HepG2 (cell line): ENCODE measurements around the gene ZNF544. TPM values are rescaled to one million over a fixed set of nuclear protein-coding genes. Genes with fewer than 3 reads are reported as not detected.

Source experiments
- CC2D1A ChIP-seq: sonication (generic); formaldehyde crosslinking; IDR thresholded peaks from 2 replicates; pipeline ENCODE4 v1.8.1; 2023; ENCODE audit warnings: mild to moderate bottlenecking, missing genetic modification reagents
- CSRNP1 ChIP-seq: sonication (generic); formaldehyde crosslinking; IDR thresholded peaks from 2 replicates; pipeline ENCODE4 v1.8.1; 2023; ENCODE audit warnings: mild to moderate bottlenecking, missing genetic modification reagents
- DMAP1 ChIP-seq: IDR thresholded peaks from 2 replicates; pipeline ENCODE4 v1.6.1; 2016
- ETV5 ChIP-seq: IDR thresholded peaks from 2 replicates; pipeline ENCODE4 v1.6.1; 2018; ENCODE audit warnings: missing biosample characterization, missing genetic modification reagents, inconsistent platforms, borderline replicate concordance
- FOXM1 ChIP-seq: sonication (generic); formaldehyde crosslinking; IDR thresholded peaks from 2 replicates; pipeline ENCODE4 v1.5.0; 2020; ENCODE audit warnings: missing genetic modification reagents
- FOXP1 ChIP-seq, 2 experiments: fragments of 450-650 bp in 1 of 2; IDR thresholded peaks; 2 replicates each; pipeline ENCODE4 v1.6.1; 2017 to 2018; ENCODE audit warnings: antibody characterized with exemption in 1 of 2
- GLI4 ChIP-seq: sonication (generic); formaldehyde crosslinking; IDR thresholded peaks from 2 replicates; pipeline ENCODE4 v1.5.1; 2020; ENCODE audit warnings: missing genetic modification reagents, mild to moderate bottlenecking, moderate library complexity, borderline replicate concordance
- HNRNPL ChIP-seq: fragments of 200-400 bp; formaldehyde crosslinking; IDR thresholded peaks from 2 replicates; pipeline ENCODE4 v1.6.1; 2017; ENCODE audit warnings: mild to moderate bottlenecking, low read depth, low read length
- HOXA7 ChIP-seq: sonication (generic); formaldehyde crosslinking; IDR thresholded peaks from 2 replicates; pipeline ENCODE4 v1.8.1; 2022; ENCODE audit warnings: mild to moderate bottlenecking, missing genetic modification reagents, moderate library complexity
- MAFK ChIP-seq, 2 experiments: IDR thresholded peaks in 1 of 2; conservative IDR thresholded peaks in 1 of 2; 2 replicates each; pipeline ENCODE4 v1.6.1; 2011; ENCODE audit warnings: improper control_type of control experiment in 2 of 2, low read length in 2 of 2
- NR0B2 ChIP-seq: sonication (generic); formaldehyde crosslinking; IDR thresholded peaks from 2 replicates; pipeline ENCODE4 v1.4.0; 2020; ENCODE audit warnings: mild to moderate bottlenecking, missing genetic modification reagents
- RAD21 ChIP-seq: fragments of 450-650 bp; formaldehyde crosslinking; IDR thresholded peaks from 2 replicates; pipeline ENCODE4 v1.5.0; 2020; ENCODE audit warnings: mild to moderate bottlenecking
- RFXAP ChIP-seq: sonication (generic); formaldehyde crosslinking; IDR thresholded peaks from 2 replicates; pipeline ENCODE4 v1.4.0; 2020; ENCODE audit warnings: missing genetic modification reagents, borderline replicate concordance
- ZFYVE20 ChIP-seq: sonication (generic); formaldehyde crosslinking; IDR thresholded peaks from 2 replicates; pipeline ENCODE4 v1.8.0; 2023; ENCODE audit warnings: low read depth, mild to moderate bottlenecking, moderate library complexity, missing genetic modification reagents, borderline replicate concordance
- ZNF160 ChIP-seq: sonication (generic); formaldehyde crosslinking; IDR thresholded peaks from 2 replicates; pipeline ENCODE4 v1.8.0; 2022; ENCODE audit warnings: mild to moderate bottlenecking, inconsistent platforms, missing genetic modification reagents
- ZNF180 ChIP-seq: sonication (generic); formaldehyde crosslinking; IDR thresholded peaks from 2 replicates; pipeline ENCODE4 v1.4.0; 2020; ENCODE audit warnings: low read depth, missing genetic modification reagents, borderline replicate concordance
- ZNF232 ChIP-seq: sonication (generic); formaldehyde crosslinking; IDR thresholded peaks from 2 replicates; pipeline ENCODE4 v1.4.0; 2020; ENCODE audit warnings: missing genetic modification reagents, borderline replicate concordance
- ZNF317 ChIP-seq: sonication (generic); formaldehyde crosslinking; IDR thresholded peaks from 2 replicates; pipeline ENCODE4 v1.5.0; 2020; ENCODE audit warnings: mild to moderate bottlenecking, missing genetic modification reagents
- ZNF563 ChIP-seq: sonication (generic); formaldehyde crosslinking; IDR thresholded peaks from 2 replicates; pipeline ENCODE4 v1.8.0; 2022; ENCODE audit warnings: mild to moderate bottlenecking, moderate library complexity, missing genetic modification reagents
- ZNF572 ChIP-seq: sonication (generic); formaldehyde crosslinking; IDR thresholded peaks from 2 replicates; pipeline ENCODE4 v1.5.1; 2020; ENCODE audit warnings: mild to moderate bottlenecking, missing genetic modification reagents
- ZNF576 ChIP-seq: sonication (generic); formaldehyde crosslinking; IDR thresholded peaks from 2 replicates; pipeline ENCODE4 v1.4.0; 2020; ENCODE audit warnings: mild to moderate bottlenecking, missing genetic modification reagents
- ZNF710 ChIP-seq: sonication (generic); formaldehyde crosslinking; IDR thresholded peaks from 2 replicates; pipeline ENCODE4 v1.5.0; 2020; ENCODE audit warnings: mild to moderate bottlenecking, missing genetic modification reagents, borderline replicate concordance
- ZNF720 ChIP-seq: sonication (generic); formaldehyde crosslinking; IDR thresholded peaks from 2 replicates; pipeline ENCODE4 v1.4.0; 2020; ENCODE audit warnings: missing genetic modification reagents
- ZNF800 ChIP-seq: sonication (generic); formaldehyde crosslinking; IDR thresholded peaks from 2 replicates; pipeline ENCODE4 v1.4.0; 2020; ENCODE audit warnings: missing genetic modification reagents
- ZSCAN22 ChIP-seq: sonication (generic); formaldehyde crosslinking; IDR thresholded peaks from 2 replicates; pipeline ENCODE4 v1.4.0; 2020; ENCODE audit warnings: mild to moderate bottlenecking, missing genetic modification reagents
- ZSCAN9 ChIP-seq: IDR thresholded peaks from 2 replicates; pipeline ENCODE4 v1.6.1; 2016; ENCODE audit warnings: borderline replicate concordance
- polyA plus RNA-seq, 8 experiments: library from polyadenylated mRNA; depleted of rRNA in 3 of 8; stranded (reverse) in 7 of 8; unstranded in 1 of 8; fragments of >200 nt; fragmentation: Illumina TruSeq in 4 of 8; extraction: Trizol in 4 of 8; gene quantifications; 2 replicates each; pipeline versions ENCODE4 v1.2.1 to v1.2.3, GENCODE V29; 2011 to 2016; ENCODE audit warnings: low read depth in 4 of 8, missing spikeins in 1 of 8, mixed read lengths in 1 of 8; ENCODE audit not compliant: insufficient read depth in 1 of 8
- total RNA-seq, 5 experiments: library from RNA; depleted of rRNA; stranded (reverse); fragments of >200 nt; fragmentation: Illumina TruSeq; extraction: Trizol; gene quantifications; 2 replicates each; pipeline ENCODE4 v1.2.3, GENCODE V29; 2016; ENCODE audit warnings: low read depth in 1 of 5

The ZNF544 gene
- total and polyA plus RNA-seq, 2 of the 13 experiments (the other 11 are each of a cell fraction or from before 2014, with no cell fraction given) = 13.1 to 17.0 TPM

GRCh38 chr19:58278541-58279041 lies 49.9 kb downstream of the ZNF544 start, which contains the start of gene ZNF8 (continued):
- 0 out of 2 replicates have a peak, but pooled peaks have one; percentile 45 for TF ChIP-seq ZNF572 (CRISPR knock-in tag)
- peak; percentile 99 for TF ChIP-seq RFXAP (CRISPR knock-in tag)
- no peak for TF ChIP-seq ETV5 (CRISPR knock-in tag)
- TF ChIP-seq GLI4 (CRISPR knock-in tag) = no peak
- TF ChIP-seq ZSCAN9 (CRISPR knock-in tag) = no peak
- TF ChIP-seq FOXP1 (IDR thresholded peaks at IDR 0.05) = no peak
- no peak for TF ChIP-seq FOXP1 (CRISPR knock-in tag; IDR thresholded peaks at IDR 0.05)
- no peak for TF ChIP-seq ZNF232 (CRISPR knock-in tag)
- 0 out of 2 replicates have a peak, but pooled peaks have one; percentile 78 for TF ChIP-seq DMAP1 (CRISPR knock-in tag)
- TF ChIP-seq ZFYVE20 (CRISPR knock-in tag) = 0 out of 2 replicates have a peak, but pooled peaks have one; percentile 21
- no peak for TF ChIP-seq ZNF180 (CRISPR knock-in tag)
- peak; percentile 98 for TF ChIP-seq HNRNPL
- TF ChIP-seq ZNF563 (CRISPR knock-in tag) = peak; percentile 73
- TF ChIP-seq ZNF800 (CRISPR knock-in tag) = no peak
- TF ChIP-seq ZNF720 (CRISPR knock-in tag) = no peak
- no peak for TF ChIP-seq ZNF317
- TF ChIP-seq ZSCAN22 = no peak
- TF ChIP-seq FOXM1 (CRISPR knock-in tag) = no peak
- no peak for TF ChIP-seq NR0B2 (CRISPR knock-in tag)
- TF ChIP-seq HOXA7 (CRISPR knock-in tag) = no peak
- TF ChIP-seq MAFK (conservative IDR thresholded peaks at IDR 0.05 in 1 of 2, IDR thresholded peaks at IDR 0.05 in 1 of 2; ENCODE audit: low read length in 2 of 2) = no peak
- no peak for TF ChIP-seq ZNF710 (CRISPR knock-in tag)
- TF ChIP-seq CSRNP1 (CRISPR knock-in tag) = no peak
- no peak for TF ChIP-seq ZNF160 (CRISPR knock-in tag)
- TF ChIP-seq ZNF576 (CRISPR knock-in tag) = no peak
- no peak for TF ChIP-seq RAD21
- no peak for TF ChIP-seq CC2D1A
